SH-SY5Y (cell line): Measurements from ENCODE around the gene F10.

Experiments
- GATA2 ChIP-seq: IDR thresholded peaks from 2 replicates; pipeline ENCODE4 v1.6.1; 2011; ENCODE audit warnings: mild to moderate bottlenecking, low read depth, low read length
- GATA3 ChIP-seq: IDR thresholded peaks from 2 replicates; pipeline ENCODE4 v1.6.1; 2011; ENCODE audit warnings: low read depth, mild to moderate bottlenecking, low read length, moderate library complexity

DNA sequence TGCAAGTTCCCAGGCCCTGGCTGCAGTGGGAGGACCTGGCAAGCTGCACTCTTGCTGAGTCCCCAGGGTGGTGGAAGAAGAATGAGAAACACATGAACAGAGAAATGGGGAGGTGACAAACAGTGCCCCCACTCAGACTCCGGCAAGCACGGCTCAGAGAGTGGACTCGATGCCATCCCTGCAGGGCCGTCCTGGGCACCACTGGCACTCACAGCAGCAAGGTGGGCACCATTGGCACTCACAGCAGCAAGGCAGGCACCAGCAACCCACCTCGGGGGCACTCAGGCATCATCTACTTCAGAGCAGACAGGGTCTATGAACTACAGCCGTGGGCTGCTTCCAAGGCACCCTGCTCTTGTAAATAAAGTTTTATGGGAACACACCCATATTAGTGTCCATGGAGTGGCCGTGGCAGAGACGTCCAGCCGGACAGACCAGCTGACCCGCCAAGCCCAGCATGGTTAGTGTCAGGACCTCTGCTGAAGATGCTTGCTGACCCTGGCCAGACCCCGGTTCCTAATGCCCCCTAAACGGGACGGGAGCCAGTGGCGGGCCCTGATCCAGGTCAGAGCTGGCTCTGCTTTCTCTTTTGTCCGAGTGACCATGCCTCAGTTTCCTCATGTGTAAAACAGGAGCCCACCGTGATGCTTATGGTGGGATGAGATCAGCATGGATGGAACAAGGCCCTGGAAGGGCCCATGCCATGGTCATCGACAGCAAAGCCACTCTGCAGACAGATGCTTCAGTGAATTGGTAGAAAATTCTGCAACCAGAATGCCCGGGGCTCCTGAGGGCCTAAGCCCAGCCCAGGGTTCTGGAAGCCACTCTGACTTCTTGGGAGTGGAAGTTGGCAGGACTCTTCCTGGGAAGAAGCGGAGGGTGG lies 2.1 kb upstream of the F10 start:
- no peak for TF ChIP-seq GATA3
- TF ChIP-seq GATA2: no peak
